ENCODE measurements around the gene USP9X.
A peak's percentile ranks its signal among the peaks of the same experiment; 100 is the strongest.
"Not testable (repeated sequence)": the region's sequence is repeated elsewhere in the genome, so short reads cannot be mapped to it uniquely, and the experiment has no call there.

The USP9X gene

GRCh38 chrX:41087201-41087600, 2.0 kb downstream of the USP9X start:
- FAIRE-seq: peak; percentile 90

- no peak for FAIRE-seq
Measured at GRCh38 chrX:41090568-41091238, 5.5 kb downstream of the USP9X start.

- no peak for FAIRE-seq
Measured at GRCh38 chrX:41092776-41093175, 7.5 kb downstream of the USP9X start.

GRCh38 chrX:41095174-41095573, 9.9 kb downstream of the USP9X start:
- no peak for FAIRE-seq

- no peak for FAIRE-seq
Measured at GRCh38 chrX:41095908-41096307, 10.7 kb downstream of the USP9X start.

- FAIRE-seq: no peak
Measured at GRCh38 chrX:41096339-41096955, 11.2 kb downstream of the USP9X start.

GRCh38 chrX:41097326-41097725, 12.1 kb downstream of the USP9X start:
- no peak for FAIRE-seq

GRCh38 chrX:41100200-41100599, 15.0 kb downstream of the USP9X start:
- no peak for FAIRE-seq

GRCh38 chrX:41100819-41101218, 15.6 kb downstream of the USP9X start:
- peak; percentile 61 for FAIRE-seq

- FAIRE-seq: no peak
Measured at GRCh38 chrX:41105005-41105404, 19.8 kb downstream of the USP9X start.

- not testable (repeated sequence) for FAIRE-seq
Measured at GRCh38 chrX:41106257-41106656, 21.0 kb downstream of the USP9X start.

- no peak for FAIRE-seq
Measured at GRCh38 chrX:41108007-41108406, 22.8 kb downstream of the USP9X start.

GRCh38 chrX:41108463-41109205, 23.4 kb downstream of the USP9X start:
- FAIRE-seq: no peak

GRCh38 chrX:41110801-41111625, 25.8 kb downstream of the USP9X start:
- no peak for FAIRE-seq

- not testable (repeated sequence) for FAIRE-seq
Measured at GRCh38 chrX:41115104-41115425, 29.8 kb downstream of the USP9X start.

GRCh38 chrX:41116948-41117347, 31.7 kb downstream of the USP9X start:
- no peak for FAIRE-seq

GRCh38 chrX:41118156-41118555, 32.9 kb downstream of the USP9X start:
- no peak for FAIRE-seq

GRCh38 chrX:41119803-41120202, 34.6 kb downstream of the USP9X start:
- no peak for FAIRE-seq

GRCh38 chrX:41121766-41122165, 36.5 kb downstream of the USP9X start:
- no peak for FAIRE-seq

GRCh38 chrX:41122664-41123257, 37.5 kb downstream of the USP9X start:
- FAIRE-seq: no peak

GRCh38 chrX:41127477-41128192, 42.4 kb downstream of the USP9X start:
- FAIRE-seq: no peak

- FAIRE-seq: no peak
Measured at GRCh38 chrX:41128955-41129354, 43.7 kb downstream of the USP9X start.
